Measurements from ENCODE around the gene RAB21.

DNA sequence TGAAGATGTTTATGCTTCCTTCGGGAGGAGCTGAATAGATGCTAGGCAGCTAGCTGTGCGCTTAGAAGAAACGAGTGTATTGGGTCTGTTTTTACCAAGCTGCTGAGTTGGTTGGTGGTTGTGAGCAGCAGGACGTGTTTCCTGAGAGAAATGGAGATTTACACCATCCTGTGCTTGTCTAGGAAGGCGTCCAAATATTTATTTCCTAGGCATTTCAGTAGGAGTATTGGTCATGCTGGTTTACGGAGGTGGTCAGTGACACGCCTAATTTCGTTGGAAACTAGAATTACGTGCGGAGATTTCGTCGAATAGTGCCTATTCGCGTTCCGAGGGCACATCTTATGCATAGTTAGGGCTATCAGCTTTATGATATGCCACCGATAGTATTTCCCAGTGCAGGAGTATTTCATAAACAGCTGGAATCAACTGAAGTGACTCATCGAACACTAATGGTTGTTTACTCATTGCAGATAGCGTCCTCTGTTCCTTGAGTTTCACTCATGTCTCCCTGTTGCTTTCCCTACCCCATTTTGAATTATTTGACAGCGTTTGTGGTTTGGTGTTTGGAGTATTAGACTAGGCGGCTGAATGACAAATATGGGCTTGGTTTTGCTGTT is 85.7 kb downstream of the RAB21 start:
- TF ChIP-seq YY1 (IDR thresholded peaks at IDR 0.05; ENCODE audit: insufficient read depth, insufficient read length) (no peak), ZNF274 (IDR thresholded peaks at IDR 0.05; ENCODE audit: low read depth, low read length) (no peak), SUZ12 (IDR thresholded peaks at IDR 0.05; ENCODE audit: extremely low read depth, insufficient read depth, insufficient read length) (no peak)

All from NT2/D1 (cell line).